HS-27A (cell line): ENCODE results near the gene EEIG2.

Source experiments
- DNase-seq: peaks from one replicate; pipeline ENCODE4 v3.0.0-alpha.2; 2012; ENCODE audit warnings: low read depth, missing footprints

EEIG2 gene

DNA sequence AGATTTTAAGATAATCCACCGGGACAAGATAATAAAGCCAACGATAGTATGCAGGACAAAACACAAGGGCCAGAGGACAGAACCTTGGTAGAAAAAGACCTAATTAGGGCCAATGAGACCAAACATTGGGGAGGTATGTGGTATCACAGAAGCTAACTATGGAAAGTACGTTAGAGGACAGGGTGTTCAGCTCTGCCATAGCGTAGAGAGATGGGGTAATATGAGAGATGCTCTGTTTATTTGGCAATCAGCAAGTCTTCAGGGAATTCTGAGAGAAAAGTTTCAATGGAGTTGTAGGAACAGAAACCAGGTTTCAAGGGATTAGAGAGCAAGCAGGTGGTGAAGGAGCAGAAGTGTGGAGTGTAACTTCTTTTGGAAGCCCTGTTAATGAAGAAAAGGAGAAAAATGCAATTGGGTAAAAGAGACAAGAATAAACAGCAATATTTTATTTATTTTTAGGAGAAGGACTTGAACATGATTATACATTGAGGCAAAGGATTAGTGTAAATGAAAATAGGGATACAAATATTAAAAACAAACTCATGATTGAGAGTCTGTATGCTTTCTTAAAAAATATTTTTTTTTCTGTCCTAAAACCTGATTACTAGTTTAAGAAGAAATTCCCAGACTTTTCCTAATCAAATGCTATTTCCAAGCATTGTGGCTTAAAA is 24.0 kb downstream of the EEIG2 start:
- no peak for DNase-seq

DNA sequence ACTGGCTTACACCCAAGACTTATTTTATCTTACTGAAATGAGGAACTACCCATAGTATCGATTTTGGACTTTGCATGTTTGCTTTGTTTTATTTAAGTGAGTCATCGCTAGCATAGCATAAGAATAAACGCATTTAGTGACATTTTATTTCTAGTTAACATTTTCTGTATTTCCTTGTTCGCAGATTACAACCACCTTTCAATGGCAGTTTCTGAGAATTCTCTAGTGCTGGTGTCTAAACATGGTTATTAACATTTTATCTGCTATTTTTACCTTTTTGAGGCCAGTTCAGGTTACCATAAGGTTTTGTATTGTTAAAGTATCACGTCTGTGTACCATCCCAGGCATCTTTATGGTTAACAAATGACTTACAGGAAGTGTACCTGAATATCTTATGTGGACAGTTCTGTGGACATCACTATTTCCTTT is 24.5 kb downstream of the EEIG2 start:
- no peak for DNase-seq

DNA sequence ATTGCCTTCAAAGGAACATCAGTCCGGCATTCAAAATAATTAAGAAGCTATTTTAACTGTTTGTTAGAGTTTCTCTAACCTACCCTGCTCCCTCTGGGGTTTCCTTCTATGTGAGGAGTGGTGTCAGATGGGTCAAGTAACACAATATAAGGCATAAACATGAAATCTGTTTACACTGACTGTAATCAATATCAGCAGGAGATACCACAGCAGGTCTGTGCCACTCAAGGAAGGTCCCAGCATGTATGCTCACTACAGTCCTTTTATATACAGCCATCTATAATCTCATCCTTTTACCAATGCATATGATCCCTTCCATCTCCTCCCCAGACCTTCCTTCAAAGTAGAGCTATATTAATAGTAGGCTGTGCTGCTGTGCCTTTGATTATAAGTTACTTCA is 25.4 kb downstream of the EEIG2 start:
- no peak for DNase-seq

DNA sequence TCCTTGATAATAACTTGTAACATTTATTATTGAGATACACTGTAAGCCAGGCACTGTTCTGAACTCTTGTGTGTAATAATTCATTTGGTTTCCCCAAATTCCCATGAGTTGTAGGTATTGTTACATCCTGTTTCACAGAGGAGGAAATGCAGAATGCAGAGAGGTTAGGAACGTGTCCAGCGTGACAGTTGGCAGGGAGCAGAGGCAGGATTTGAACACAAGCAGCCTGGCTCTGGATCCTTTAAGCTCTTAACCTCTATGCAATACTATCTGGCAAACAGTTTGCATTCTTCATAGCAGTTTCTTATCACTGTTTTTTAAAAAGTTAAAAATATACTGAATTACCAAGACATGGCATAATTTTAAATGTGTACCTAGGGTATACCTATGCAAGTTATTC is 30.5 kb downstream of the EEIG2 start:
- DNase-seq = no peak

DNA sequence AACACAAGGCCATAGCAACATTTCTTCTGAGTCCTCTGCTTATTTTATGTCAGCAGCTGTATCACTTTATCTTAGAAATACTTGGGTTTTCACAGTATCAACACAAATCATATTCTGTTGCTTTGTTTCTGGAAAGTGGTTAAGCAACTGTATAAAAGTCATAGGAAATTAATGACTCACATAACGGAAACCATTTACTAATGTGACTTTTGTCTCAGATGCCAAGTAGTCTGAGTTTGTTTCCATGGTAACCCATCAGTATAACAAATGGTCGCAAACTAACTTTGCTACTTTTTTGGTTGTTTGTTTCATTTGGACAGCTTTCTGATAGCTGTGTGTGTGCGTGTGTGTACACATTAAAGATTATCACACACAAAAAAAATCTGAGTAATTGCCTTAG is 31.1 kb downstream of the EEIG2 start:
- DNase-seq = no peak

DNA sequence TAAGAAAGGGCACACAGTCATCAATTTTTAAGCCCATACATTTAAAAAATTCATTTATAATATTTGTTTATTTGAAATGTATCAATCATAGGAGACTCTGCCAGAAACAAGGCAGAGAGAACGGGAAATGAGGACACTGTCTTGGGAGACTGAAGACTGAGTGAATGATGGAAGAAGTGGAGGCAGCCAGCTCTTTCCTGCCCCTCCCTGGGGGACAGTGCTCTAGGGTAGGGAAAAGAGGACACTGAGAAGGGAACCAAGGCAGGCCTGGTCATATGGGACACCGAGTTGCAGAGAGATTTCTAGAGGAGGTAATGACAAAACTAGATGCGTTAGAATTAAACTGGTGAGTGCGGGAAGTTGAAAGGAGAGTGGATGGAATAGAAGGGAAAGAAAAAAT is 31.6 kb downstream of the EEIG2 start:
- DNase-seq = no peak

DNA sequence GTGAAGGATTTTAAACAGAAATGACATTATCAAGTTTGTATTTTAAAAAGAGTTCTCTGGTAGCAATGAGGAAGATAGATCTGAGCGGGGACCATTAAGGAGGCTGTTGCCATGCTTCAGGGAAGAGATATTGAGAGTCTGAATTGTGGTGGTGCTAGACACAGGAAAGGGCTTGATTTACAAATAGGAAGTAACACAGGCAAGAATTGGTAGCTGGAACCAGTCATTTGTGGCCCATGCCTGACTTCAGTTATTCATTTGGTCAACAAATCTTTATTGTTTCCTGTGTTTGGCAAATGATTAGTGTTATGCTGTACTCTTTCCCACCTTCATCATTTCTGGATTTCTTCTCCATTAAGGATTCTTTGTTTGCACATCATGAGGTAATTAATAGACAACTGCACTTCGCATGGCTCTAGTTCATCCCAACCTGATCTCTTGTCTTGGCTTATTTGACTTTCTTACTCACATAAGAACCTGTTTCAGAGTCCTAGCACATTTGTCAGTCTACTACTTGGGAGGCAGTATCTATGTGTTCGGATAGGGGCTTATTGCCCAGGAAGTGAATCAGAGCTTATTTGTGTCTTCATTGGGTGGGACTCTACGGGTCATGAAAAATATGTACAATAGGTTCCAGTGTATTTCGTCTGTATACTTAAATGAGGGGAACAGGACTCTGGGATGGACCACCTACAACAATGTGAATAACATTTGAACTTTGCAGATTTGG is 32.3 kb downstream of the EEIG2 start:
- no peak for DNase-seq

DNA sequence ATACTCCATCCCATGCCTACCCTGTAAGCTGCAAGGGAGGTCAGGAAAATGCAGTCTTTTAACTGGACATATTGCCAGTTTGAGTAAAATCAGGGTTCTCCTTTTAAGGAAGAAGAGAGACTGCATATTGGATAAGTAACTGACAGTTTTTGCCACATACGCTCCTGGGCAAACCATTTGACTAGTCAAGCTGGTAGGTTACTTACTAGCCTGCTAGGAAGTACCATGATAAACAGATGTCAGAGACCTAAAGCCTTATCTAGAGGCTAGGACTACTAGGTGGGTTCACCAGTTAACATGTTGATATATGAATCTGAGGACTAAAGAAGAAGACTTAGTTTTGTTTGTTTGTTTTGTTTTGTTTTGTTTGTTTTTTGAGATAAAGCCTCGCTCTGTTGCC is 33.5 kb downstream of the EEIG2 start:
- DNase-seq = no peak

DNA sequence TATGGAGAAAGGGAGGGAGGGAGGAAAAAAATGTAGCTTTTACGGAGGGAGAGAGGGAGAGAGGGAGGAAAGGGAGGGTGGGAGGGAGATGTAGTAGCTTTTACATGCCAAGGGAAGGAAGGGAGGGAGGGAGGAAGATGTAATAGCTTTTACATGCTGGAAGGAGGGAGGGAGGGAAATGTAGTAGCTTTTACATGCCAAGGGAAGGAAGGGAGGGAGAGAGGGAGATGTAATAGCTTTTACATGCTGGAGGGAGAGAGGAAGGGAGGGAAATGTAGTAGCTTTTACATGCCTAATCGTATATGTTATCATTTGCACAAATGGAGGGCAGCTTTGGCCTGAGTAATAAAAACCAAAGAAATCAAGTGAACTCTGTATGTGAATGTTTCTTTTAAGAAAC is 35.6 kb downstream of the EEIG2 start:
- DNase-seq = no peak

DNA sequence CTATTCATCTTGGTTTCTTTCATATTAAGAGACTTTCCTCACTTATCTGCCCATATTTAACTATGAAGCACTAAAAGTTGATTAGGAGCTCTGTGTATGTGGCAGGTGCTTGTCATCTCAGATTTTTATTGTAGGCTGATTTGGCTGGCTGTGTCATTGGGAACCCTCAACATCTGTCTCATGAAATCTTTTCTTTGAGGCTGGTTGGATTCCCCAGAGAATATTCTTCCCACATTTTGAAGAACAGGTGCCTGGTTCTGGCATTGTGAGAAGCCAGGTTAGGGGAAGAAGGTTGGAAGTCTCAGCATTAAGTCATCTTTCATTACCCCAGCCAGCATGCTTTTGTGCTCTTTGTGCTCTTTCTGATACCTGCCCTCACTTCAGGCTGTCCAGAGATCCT is 37.1 kb downstream of the EEIG2 start:
- no peak for DNase-seq

DNA sequence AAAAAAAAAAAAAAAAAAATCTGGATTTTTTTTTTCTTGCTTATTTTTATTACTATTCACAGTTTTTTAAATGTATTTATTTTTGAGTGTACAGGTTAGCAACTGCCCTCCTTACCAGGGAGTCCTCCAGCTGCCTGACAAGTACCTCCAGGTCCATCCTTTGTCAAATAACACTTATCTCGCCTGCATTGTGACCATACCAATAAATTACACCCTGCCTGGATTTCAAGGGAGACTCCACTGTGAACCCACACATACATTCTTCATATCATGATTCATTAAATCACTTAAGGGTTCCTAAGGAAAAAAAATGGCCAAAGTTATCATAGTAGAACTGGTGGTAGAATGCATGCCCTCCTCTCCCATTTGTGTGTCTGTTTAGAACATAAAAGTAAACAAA is 38.4 kb downstream of the EEIG2 start:
- DNase-seq = no peak

DNA sequence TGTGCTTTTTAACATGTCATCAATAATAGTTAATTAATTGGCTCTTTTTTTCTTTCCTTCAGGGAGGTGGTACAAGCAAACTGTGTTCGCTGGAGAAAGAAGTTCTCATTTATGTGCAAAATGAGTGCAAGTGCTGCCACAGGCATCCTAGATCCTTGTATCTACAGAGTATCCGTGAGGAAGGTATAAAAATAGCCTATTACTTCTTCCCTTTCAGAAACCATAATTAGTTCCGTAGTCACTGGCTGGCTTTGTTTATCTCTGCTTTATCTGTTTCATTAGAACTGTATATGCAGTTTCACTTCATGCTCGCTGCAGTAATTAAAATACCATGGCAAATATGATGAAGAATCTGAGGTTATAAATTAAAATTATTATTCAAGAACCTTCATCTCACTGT is 40.6 kb downstream of the EEIG2 start:
- DNase-seq = no peak

DNA sequence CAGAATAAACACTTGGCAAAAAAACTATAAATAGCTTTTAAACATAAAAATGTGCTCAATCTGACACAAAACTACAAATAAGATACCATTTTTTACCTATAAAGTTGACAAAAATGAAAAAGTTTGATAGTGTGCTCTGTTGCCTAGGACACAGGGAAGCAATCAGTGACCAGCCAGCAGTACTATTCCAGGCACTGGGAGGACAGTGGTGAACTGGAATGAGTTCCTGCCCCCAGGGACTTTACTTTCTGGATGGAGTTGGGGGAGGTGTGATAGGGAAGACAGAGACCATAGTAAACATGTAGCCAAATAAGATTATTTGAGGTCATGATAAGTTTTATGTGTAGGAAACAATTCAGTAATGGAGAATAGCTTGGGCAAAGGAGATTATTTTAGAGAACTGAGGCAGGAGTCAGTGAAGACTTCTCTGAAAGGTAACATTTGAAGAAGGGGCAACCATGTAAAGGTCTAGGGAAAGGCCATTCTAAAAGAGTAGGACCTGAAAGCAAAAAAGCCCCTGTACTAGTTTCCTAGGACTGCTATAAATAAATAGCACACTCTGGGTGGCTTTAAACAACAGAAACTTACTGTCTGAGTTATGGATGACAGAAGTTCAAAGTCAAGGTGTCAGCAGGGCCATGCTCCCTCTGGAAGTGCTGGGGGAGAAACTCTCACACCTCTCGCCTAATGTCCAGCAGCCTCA is 42.0 kb downstream of the EEIG2 start:
- no peak for DNase-seq

DNA sequence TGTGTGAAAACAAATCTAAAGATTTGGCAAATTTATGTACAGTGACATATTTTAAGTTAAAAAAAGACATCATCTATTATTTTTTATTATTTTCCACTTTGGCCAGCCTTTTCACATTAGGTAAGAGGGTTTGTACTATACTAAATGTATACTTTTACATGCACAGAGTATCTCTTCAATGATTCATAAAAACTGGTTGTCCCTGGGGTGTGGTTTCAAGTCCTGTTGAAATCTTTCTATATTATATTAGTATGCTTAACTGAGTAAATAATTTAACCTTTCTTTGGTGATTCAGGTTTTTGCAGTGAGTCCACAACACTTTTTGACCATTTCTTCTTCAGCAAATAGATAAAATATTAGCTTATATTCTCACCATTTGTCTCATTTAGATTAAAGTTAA is 45.7 kb downstream of the EEIG2 start:
- DNase-seq = no peak

DNA sequence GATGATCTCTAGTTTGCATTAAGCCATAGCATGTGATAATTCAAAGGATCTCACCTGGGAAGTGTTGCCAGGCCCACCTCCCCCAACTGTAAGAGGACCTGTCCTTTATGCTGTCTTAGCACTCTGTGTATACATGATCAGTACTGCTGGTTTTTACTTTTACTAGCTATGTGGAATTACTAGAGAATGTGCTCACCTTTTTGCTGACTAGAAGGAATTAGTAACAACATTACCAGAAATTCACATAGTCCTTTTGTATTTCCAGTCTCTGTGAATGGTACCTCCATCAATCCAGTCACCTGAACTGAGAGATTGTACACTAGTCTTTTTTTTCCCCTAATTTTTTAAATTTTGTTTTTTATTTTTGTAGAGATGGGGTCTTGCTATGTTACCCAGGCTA is 46.6 kb downstream of the EEIG2 start:
- DNase-seq = no peak

DNA sequence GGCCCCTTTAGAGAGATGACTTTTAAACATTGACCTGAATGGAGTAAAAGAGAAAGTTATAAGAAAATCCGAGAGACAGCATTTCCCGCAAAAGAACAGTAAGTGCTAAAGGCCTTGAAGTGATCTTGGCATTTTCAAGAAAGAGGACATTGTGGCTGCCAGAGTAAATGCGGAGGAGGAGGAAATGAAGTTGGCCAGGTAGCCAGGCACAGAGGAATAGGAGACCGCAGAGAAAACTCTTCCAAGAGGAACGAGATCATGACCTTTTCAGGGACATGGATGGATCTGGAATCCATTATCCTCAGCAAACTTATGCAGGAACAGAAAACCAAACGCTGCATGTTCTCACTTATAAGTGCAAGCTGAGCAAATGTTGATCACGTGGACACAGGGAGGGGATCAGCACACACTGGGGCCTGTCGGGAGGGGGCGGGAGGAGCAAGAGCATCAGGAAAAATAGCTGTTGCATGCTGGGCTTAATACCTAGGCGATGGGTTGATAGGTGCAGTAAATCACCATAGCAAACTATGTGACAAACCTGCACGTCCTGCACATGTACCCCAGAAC is 49.7 kb downstream of the EEIG2 start:
- no peak for DNase-seq
